HepG2 (cell line): ENCODE measurements around the gene NMT2. TPM values are rescaled to one million over a fixed set of nuclear protein-coding genes. Genes with fewer than 3 reads are reported as not detected.
A peak's percentile ranks its signal among the peaks of the same experiment; 100 is the strongest.

Experiments used
- CHCHD3 ChIP-seq: sonication (generic); formaldehyde crosslinking; IDR thresholded peaks from 2 replicates; pipeline ENCODE4 v1.8.0; 2022; ENCODE audit warnings: mild to moderate bottlenecking, missing genetic modification reagents, moderate library complexity
- KDM6A ChIP-seq: IDR thresholded peaks from 2 replicates; pipeline ENCODE4 v1.6.1; 2016; ENCODE audit warnings: low read depth
- NFKB2 ChIP-seq: sonication (generic); formaldehyde crosslinking; IDR thresholded peaks from 2 replicates; pipeline ENCODE4 v1.4.0; 2020; ENCODE audit warnings: missing genetic modification reagents, borderline replicate concordance
- PHF8 ChIP-seq: sonication (generic); formaldehyde crosslinking; IDR thresholded peaks from 2 replicates; pipeline ENCODE4 v1.5.0; 2020; ENCODE audit warnings: missing genetic modification reagents
- POLR2A ChIP-seq, 2 experiments: IDR thresholded peaks; 2 replicates each; pipeline ENCODE4 v1.6.1; 2011; ENCODE audit warnings: low read depth in 2 of 2, low read length in 2 of 2, mild to moderate bottlenecking in 1 of 2, moderate library complexity in 1 of 2; ENCODE audit not compliant: insufficient read depth in 1 of 2
- YY1 ChIP-seq: IDR thresholded peaks from 2 replicates; pipeline ENCODE4 v1.6.1; 2011; ENCODE audit warnings: low read length, low read depth, moderate library complexity, mild to moderate bottlenecking; ENCODE audit not compliant: insufficient read depth, insufficient replicate concordance
- ZMYM4 ChIP-seq: sonication (generic); formaldehyde crosslinking; IDR thresholded peaks from 2 replicates; pipeline ENCODE4 v1.8.1; 2023; ENCODE audit warnings: mild to moderate bottlenecking, missing genetic modification reagents
- ZNF550 ChIP-seq: sonication (generic); formaldehyde crosslinking; IDR thresholded peaks from 2 replicates; pipeline ENCODE4 v1.4.0; 2020; ENCODE audit warnings: mild to moderate bottlenecking, missing genetic modification reagents, borderline replicate concordance
- ZNF557 ChIP-seq: sonication (generic); formaldehyde crosslinking; IDR thresholded peaks from 2 replicates; pipeline ENCODE4 v1.4.0; 2020; ENCODE audit warnings: missing genetic modification reagents
- ZNF775 ChIP-seq: sonication (generic); formaldehyde crosslinking; IDR thresholded peaks from 2 replicates; pipeline ENCODE4 v1.4.0; 2020; ENCODE audit warnings: missing genetic modification reagents, mild to moderate bottlenecking, moderate library complexity, borderline replicate concordance
- ZNF850 ChIP-seq: sonication (generic); formaldehyde crosslinking; conservative IDR thresholded peaks from 2 replicates; pipeline ENCODE4 v1.9.0; 2021; ENCODE audit warnings: mild to moderate bottlenecking, missing genetic modification reagents
- polyA plus RNA-seq, 8 experiments: library from polyadenylated mRNA; depleted of rRNA in 3 of 8; stranded (reverse) in 7 of 8; unstranded in 1 of 8; fragments of >200 nt; fragmentation: Illumina TruSeq in 4 of 8; extraction: Trizol in 4 of 8; gene quantifications; 2 replicates each; pipeline versions ENCODE4 v1.2.1 to v1.2.3, GENCODE V29; 2011 to 2016; ENCODE audit warnings: low read depth in 4 of 8, missing spikeins in 1 of 8, mixed read lengths in 1 of 8; ENCODE audit not compliant: insufficient read depth in 1 of 8
- total RNA-seq, 5 experiments: library from RNA; depleted of rRNA; stranded (reverse); fragments of >200 nt; fragmentation: Illumina TruSeq; extraction: Trizol; gene quantifications; 2 replicates each; pipeline ENCODE4 v1.2.3, GENCODE V29; 2016; ENCODE audit warnings: low read depth in 1 of 5
- TF ChIP-seq, protein P1 (sequence below): sonication (generic); formaldehyde crosslinking; IDR thresholded peaks from 2 replicates; pipeline ENCODE4 v1.8.1; 2023; ENCODE audit warnings: mild to moderate bottlenecking, missing genetic modification reagents
- TF ChIP-seq, protein P2 (sequence below): IDR thresholded peaks from 2 replicates; pipeline ENCODE4 v1.6.1; 2012; ENCODE audit warnings: inconsistent platforms
- TF ChIP-seq, protein P3 (sequence below): IDR thresholded peaks from 2 replicates; pipeline ENCODE4 v1.6.1; 2012; ENCODE audit warnings: low read length, improper control_type of control experiment
- TF ChIP-seq, protein P4 (sequence below): sonication (generic); formaldehyde crosslinking; IDR thresholded peaks from 2 replicates; pipeline ENCODE4 v1.4.0; 2020; ENCODE audit warnings: mild to moderate bottlenecking, low read depth, missing genetic modification reagents
- TF ChIP-seq, protein P5 (sequence below): sonication (generic); formaldehyde crosslinking; IDR thresholded peaks from 2 replicates; pipeline ENCODE4 v1.4.0; 2020; ENCODE audit warnings: mild to moderate bottlenecking, missing genetic modification reagents, borderline replicate concordance

Gene NMT2
- total and polyA plus RNA-seq, 2 of the 13 experiments (the other 11 are each of a cell fraction or from before 2014, with no cell fraction given) = 10.1 to 23.8 TPM

DNA sequence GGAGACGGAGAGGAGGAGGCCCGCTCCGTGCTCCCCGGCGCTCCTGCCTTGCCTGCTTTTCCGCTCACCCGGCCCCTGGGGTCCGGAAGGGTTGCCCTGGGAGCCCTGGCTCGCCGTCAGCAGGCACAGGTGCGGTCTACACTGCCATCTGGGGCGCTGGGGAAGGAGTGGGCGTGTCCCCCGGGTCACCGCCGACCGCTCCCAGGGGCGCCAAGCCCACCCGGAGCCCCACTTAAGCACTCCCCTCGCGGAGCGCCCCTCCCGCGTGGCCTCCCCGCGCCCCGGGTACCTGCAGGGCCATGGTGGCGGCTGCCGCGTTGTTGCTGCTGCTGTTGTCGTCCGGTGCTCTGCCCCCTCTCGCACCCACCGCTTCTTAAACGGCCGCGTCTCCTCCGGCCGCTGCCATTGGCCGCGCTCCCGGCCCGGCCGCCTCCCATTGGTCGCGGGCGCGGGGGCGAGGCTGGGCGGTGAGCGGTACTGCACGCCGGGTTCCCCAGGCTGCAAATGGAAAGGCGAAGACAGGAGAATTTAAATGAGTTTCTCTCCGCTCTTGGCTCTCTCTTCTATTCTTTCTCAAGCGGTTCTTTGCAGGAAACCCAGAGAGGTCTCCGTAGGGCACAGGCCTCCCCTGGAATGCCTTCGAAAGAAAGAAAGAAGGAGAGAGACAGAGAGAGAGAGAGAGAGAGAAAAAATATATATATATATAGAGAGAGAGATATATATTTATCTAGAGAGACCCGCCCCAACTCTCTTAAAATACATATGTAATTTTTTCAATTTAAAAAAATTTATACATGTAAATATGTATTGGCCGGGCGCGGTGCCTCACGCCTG is 79.8 kb downstream of the NMT2 start, which contains the start of gene ACBD7 (continued):
- TF ChIP-seq, protein P1, sequence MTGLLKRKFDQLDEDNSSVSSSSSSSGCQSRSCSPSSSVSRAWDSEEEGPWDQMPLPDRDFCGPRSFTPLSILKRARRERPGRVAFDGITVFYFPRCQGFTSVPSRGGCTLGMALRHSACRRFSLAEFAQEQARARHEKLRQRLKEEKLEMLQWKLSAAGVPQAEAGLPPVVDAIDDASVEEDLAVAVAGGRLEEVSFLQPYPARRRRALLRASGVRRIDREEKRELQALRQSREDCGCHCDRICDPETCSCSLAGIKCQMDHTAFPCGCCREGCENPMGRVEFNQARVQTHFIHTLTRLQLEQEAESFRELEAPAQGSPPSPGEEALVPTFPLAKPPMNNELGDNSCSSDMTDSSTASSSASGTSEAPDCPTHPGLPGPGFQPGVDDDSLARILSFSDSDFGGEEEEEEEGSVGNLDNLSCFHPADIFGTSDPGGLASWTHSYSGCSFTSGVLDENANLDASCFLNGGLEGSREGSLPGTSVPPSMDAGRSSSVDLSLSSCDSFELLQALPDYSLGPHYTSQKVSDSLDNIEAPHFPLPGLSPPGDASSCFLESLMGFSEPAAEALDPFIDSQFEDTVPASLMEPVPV (CRISPR knock-in tag) = peak; percentile 71; the same call in 1 of the 2 replicates
- TF ChIP-seq, protein P2, sequence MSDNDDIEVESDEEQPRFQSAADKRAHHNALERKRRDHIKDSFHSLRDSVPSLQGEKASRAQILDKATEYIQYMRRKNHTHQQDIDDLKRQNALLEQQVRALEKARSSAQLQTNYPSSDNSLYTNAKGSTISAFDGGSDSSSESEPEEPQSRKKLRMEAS = peak; percentile 79
- TF ChIP-seq, protein P3, sequence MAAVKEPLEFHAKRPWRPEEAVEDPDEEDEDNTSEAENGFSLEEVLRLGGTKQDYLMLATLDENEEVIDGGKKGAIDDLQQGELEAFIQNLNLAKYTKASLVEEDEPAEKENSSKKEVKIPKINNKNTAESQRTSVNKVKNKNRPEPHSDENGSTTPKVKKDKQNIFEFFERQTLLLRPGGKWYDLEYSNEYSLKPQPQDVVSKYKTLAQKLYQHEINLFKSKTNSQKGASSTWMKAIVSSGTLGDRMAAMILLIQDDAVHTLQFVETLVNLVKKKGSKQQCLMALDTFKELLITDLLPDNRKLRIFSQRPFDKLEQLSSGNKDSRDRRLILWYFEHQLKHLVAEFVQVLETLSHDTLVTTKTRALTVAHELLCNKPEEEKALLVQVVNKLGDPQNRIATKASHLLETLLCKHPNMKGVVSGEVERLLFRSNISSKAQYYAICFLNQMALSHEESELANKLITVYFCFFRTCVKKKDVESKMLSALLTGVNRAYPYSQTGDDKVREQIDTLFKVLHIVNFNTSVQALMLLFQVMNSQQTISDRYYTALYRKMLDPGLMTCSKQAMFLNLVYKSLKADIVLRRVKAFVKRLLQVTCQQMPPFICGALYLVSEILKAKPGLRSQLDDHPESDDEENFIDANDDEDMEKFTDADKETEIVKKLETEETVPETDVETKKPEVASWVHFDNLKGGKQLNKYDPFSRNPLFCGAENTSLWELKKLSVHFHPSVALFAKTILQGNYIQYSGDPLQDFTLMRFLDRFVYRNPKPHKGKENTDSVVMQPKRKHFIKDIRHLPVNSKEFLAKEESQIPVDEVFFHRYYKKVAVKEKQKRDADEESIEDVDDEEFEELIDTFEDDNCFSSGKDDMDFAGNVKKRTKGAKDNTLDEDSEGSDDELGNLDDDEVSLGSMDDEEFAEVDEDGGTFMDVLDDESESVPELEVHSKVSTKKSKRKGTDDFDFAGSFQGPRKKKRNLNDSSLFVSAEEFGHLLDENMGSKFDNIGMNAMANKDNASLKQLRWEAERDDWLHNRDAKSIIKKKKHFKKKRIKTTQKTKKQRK = no peak
- TF ChIP-seq NFKB2 (CRISPR knock-in tag) (0 out of 2 replicates have a peak, but pooled peaks have one; percentile 60), ZNF850 (CRISPR knock-in tag) (no peak), ZNF557 (no peak), CHCHD3 (CRISPR knock-in tag) (0 out of 2 replicates have a peak, but pooled peaks have one; percentile 48), PHF8 (peak; percentile 48), KDM6A (CRISPR knock-in tag) (no peak), YY1 (peak; percentile 32), ZNF550 (no peak), ZNF775 (CRISPR knock-in tag) (0 out of 2 replicates have a peak, but pooled peaks have one; percentile 35), POLR2A (IDR thresholded peaks at IDR 0.05; ENCODE audit: insufficient read depth in 1 of 2, low read depth in 2 of 2, low read length in 2 of 2) (peak; percentile 30 to 67; a peak in 2 of 4 replicates), ZMYM4 (CRISPR knock-in tag) (peak; percentile 81)
- TF ChIP-seq, protein P4, sequence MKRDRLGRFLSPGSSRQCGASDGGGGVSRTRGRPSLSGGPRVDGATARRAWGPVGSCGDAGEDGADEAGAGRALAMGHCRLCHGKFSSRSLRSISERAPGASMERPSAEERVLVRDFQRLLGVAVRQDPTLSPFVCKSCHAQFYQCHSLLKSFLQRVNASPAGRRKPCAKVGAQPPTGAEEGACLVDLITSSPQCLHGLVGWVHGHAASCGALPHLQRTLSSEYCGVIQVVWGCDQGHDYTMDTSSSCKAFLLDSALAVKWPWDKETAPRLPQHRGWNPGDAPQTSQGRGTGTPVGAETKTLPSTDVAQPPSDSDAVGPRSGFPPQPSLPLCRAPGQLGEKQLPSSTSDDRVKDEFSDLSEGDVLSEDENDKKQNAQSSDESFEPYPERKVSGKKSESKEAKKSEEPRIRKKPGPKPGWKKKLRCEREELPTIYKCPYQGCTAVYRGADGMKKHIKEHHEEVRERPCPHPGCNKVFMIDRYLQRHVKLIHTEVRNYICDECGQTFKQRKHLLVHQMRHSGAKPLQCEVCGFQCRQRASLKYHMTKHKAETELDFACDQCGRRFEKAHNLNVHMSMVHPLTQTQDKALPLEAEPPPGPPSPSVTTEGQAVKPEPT = no peak
- TF ChIP-seq, protein P5, sequence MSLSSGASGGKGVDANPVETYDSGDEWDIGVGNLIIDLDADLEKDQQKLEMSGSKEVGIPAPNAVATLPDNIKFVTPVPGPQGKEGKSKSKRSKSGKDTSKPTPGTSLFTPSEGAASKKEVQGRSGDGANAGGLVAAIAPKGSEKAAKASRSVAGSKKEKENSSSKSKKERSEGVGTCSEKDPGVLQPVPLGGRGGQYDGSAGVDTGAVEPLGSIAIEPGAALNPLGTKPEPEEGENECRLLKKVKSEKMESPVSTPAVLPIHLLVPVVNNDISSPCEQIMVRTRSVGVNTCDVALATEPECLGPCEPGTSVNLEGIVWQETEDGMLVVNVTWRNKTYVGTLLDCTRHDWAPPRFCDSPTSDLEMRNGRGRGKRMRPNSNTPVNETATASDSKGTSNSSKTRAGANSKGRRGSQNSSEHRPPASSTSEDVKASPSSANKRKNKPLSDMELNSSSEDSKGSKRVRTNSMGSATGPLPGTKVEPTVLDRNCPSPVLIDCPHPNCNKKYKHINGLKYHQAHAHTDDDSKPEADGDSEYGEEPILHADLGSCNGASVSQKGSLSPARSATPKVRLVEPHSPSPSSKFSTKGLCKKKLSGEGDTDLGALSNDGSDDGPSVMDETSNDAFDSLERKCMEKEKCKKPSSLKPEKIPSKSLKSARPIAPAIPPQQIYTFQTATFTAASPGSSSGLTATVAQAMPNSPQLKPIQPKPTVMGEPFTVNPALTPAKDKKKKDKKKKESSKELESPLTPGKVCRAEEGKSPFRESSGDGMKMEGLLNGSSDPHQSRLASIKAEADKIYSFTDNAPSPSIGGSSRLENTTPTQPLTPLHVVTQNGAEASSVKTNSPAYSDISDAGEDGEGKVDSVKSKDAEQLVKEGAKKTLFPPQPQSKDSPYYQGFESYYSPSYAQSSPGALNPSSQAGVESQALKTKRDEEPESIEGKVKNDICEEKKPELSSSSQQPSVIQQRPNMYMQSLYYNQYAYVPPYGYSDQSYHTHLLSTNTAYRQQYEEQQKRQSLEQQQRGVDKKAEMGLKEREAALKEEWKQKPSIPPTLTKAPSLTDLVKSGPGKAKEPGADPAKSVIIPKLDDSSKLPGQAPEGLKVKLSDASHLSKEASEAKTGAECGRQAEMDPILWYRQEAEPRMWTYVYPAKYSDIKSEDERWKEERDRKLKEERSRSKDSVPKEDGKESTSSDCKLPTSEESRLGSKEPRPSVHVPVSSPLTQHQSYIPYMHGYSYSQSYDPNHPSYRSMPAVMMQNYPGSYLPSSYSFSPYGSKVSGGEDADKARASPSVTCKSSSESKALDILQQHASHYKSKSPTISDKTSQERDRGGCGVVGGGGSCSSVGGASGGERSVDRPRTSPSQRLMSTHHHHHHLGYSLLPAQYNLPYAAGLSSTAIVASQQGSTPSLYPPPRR (CRISPR knock-in tag) = 0 out of 2 replicates have a peak, but pooled peaks have one; percentile 22
